Measurements from ENCODE around the gene PABPC3. TPM values are rescaled to one million over a fixed set of nuclear protein-coding genes. Genes with fewer than 3 reads are reported as not detected.

The PABPC3 gene
- under 0.01 and 0.17 TPM in 2 replicates for total RNA-seq

DNA sequence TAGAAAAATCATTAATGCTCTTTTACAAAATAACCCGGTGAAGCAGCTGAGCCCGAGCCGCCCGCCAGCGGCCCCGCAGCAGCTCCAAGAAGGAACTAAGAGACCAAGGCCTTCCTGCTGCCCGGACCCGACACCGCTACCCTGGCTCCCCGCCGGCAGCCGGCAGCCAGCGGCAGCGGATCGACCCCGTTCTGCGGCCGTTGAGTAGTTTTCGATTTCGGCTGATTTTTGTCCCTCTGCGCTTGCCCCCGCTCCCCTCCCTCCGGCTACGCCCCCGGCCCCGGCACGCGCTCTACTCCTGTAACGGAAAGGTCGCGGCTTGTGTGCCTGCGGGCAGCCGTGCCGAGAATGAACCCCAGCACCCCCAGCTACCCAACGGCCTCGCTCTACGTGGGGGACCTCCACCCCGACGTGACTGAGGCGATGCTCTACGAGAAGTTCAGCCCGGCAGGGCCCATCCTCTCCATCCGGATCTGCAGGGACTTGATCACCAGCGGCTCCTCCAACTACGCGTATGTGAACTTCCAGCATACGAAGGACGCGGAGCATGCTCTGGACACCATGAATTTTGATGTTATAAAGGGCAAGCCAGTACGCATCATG, at the start of gene PABPC3:
Gene PABPC3, plus strand, starts transcription at position 286 of the 603 bp plus-strand sequence. Its CDS starts 63 bp downstream, at position 349.

Other genes with a start within 250 kb of the PABPC3 start
- not detected in 2 replicates for gene AMER2, start 76.2 kb downstream of the PABPC3 start, total RNA-seq
- gene MTMR6, start 191.4 kb downstream of the PABPC3 start, total RNA-seq: 13.3 and 16.2 TPM in 2 replicates
- gene NUP58, start 205.5 kb downstream of the PABPC3 start, total RNA-seq: 24.6 and 24.9 TPM in 2 replicates